ENCODE results near the gene PML.

The PML gene, protein sequence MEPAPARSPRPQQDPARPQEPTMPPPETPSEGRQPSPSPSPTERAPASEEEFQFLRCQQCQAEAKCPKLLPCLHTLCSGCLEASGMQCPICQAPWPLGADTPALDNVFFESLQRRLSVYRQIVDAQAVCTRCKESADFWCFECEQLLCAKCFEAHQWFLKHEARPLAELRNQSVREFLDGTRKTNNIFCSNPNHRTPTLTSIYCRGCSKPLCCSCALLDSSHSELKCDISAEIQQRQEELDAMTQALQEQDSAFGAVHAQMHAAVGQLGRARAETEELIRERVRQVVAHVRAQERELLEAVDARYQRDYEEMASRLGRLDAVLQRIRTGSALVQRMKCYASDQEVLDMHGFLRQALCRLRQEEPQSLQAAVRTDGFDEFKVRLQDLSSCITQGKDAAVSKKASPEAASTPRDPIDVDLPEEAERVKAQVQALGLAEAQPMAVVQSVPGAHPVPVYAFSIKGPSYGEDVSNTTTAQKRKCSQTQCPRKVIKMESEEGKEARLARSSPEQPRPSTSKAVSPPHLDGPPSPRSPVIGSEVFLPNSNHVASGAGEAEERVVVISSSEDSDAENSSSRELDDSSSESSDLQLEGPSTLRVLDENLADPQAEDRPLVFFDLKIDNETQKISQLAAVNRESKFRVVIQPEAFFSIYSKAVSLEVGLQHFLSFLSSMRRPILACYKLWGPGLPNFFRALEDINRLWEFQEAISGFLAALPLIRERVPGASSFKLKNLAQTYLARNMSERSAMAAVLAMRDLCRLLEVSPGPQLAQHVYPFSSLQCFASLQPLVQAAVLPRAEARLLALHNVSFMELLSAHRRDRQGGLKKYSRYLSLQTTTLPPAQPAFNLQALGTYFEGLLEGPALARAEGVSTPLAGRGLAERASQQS

DNA sequence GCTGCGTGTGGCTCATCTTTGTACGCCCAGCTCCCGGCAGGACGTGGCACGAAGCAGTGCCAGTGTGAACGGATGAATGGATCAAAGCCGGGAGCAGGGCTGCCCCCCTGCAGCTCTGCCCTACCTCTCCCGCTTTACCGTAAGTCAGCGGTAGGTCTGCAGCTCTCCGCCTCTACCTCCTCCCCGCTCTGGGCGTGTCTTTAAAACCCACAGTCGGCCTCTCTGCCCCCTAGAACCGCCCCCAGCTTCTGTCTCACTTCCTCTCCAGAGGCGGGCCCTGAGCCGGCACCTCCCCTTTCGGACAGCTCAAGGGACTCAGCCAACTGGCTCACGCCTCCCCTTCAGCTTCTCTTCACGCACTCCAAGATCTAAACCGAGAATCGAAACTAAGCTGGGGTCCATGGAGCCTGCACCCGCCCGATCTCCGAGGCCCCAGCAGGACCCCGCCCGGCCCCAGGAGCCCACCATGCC lies at the start of gene PML:
Gene PML, plus strand, starts transcription at position 304 of the 471 bp plus-strand sequence. Its CDS starts 97 bp downstream, at position 401.
- peak; percentile 95 for DNase-seq (ENCODE audit: low spot score)

DNA sequence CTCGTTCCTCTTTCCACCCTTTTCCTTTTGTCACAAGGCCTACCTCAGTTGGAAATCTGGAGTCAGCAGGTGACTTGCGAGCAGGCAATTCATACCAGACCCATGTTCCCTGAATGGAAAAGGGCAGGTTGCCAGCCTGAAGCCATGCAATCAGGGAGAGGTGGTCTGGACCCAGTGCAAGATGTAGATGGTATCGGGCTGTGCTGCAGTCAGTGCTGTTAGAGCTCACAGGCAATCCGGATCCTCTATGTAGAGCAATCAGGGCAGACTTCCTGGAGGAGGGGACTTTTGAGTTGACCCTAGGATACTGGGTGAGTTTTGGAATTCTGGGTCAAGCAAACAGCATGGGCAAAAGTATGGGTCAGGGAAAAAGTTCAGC lies 49.4 kb upstream of the PML start:
- DNase-seq (ENCODE audit: low spot score), result no peak

DNA sequence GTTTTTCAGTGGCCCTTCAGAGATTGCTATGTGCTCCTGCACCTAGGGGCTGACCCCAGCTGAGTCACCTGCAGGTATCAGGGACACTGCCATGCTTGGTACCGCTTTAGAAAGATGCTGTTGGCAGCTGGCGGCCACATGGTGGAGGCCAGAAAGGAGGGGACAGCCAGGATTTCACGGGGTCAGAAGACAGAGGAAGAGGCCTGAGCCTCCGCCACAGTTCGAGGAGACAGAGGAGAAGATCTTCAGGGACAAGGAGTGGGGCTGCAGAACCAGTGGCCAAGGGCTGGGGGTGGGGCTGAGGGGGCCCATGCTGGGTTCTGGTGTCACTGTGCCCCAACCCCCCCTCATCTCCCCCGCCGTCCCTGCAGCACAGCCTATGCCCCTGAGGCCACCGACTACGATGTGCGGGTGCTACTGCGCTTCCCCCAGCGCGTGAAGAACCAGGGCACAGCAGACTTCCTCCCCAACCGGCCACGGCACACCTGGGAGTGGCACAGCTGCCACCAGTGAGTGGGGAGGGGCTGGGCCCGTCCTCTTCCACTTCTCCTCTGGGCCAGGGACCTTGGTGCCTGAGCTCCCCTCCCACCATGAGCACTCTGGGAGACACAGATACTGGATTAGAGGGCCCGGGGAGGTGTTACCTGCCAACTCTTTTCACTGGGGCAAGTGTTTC lies 48.3 kb upstream of the PML start:
- no peak for DNase-seq (ENCODE audit: low spot score)

DNA sequence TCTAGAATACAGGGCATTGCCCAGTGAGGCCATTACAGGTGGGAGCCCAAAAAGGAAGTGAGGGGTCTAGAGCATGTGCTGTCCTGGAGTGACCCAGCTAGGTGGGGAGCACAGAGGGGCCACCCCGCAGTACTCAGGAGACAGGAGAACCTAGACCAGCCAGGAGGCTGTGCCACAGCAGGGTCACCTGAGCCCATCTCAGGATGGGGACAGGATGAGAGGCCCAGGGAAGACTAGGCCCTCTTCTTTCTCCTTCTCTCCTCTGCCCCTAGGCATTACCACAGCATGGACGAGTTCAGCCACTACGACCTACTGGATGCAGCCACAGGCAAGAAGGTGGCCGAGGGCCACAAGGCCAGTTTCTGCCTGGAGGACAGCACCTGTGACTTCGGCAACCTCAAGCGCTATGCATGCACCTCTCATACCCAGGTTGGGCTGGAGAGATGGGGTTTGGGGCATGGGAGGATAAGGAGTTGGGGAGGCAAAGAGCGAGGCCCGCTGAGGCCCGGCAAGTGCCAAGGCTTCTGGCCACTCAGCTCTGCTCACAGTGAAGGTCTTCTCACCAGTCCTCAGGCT lies 47.6 kb upstream of the PML start:
- no peak for DNase-seq (ENCODE audit: low spot score)

DNA sequence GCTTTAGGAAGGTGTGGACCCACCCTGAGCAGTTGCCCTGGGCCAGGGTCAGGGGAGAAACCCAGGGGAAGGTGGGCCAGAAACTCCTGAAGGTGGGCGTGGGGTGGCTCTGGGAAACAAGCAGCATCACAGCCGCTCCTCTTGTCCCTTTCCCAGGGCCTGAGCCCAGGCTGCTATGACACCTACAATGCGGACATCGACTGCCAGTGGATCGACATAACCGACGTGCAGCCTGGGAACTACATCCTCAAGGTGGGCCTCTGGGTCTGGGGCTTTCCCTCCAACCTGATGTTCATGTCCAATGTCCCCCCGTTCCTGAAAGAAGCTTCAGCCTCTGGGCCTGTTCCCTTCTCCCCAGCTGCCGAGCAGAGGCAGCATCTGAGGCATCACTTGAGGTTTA lies 46.9 kb upstream of the PML start:
- DNase-seq (ENCODE audit: low spot score), result no peak

DNA sequence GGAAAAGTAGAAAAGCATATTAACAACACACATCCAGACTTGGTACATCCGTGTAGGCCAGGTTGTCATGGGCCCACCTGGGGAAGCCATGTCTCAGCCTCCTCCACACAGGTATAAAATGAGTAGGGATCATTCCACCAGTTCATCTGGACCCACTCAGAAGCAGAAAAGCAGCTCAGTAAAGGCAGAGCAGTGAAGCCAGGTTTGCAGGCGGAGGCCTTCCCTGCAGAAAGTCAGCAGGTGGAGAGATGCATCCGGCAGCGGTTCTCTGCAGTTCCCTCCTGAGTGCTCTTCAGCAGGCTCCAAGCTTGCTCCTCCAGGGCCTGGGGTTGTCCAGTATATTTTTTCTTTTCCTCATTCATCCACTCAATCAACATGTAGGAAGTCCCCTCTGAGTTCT lies 46.1 kb upstream of the PML start:
- no peak for DNase-seq (ENCODE audit: low spot score)

DNA sequence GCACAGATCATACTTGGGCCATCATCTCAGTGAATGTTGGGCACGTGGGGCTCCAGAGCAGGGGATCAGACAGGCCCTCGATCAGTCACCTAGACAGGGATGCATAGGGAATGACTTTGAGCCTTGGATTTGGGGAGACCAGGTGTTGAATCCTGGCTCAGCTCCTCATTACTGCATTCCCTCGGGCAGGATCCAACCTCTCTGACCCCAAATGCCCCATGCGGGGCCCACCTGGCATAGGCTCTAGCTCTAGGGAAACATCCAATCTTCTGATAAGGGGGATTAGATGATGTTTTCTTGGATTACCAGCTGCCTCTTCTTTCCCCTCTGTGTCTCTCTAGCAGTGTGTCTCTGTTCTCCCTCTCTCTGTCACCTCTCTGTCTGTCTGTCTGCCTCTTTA lies 45.5 kb upstream of the PML start:
- no peak for DNase-seq (ENCODE audit: low spot score)

DNA sequence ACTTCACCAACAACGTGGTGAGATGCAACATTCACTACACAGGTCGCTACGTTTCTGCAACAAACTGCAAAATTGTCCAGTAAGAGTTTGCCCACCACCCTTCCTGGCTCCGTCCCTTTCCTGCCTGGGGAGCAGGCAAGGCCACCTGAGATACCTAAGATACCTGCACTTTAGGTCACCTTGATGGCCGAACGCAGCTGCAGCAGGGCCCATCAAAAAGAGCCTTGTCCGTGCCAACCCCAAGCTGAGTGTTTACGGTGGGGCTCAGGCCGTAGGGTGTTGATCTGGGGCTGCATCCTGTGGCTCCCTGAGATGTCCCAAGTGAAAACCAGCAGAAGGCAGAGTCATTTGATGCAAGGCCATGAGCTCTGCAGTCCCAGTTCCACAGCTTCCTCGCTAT lies 45.0 kb upstream of the PML start:
- no peak for DNase-seq (ENCODE audit: low spot score)

DNA sequence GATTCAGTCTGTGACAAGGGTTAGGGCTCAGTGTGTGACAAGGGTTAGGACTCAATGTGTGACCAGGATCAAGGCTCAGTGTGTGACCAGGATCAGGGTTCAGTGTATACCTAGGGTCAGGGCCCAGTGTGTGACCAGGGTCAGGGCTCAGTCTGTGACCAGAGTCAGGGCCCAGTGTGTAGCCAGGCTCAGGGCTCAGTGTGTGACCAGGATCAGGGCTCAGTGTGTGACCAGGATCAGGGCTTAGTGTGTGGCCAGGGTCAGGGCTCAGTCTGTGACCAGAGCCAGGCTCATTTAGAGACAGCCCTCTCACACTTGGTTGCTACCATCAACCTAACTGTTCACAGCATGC lies 44.1 kb upstream of the PML start:
- no peak for DNase-seq (ENCODE audit: low spot score)

DNA sequence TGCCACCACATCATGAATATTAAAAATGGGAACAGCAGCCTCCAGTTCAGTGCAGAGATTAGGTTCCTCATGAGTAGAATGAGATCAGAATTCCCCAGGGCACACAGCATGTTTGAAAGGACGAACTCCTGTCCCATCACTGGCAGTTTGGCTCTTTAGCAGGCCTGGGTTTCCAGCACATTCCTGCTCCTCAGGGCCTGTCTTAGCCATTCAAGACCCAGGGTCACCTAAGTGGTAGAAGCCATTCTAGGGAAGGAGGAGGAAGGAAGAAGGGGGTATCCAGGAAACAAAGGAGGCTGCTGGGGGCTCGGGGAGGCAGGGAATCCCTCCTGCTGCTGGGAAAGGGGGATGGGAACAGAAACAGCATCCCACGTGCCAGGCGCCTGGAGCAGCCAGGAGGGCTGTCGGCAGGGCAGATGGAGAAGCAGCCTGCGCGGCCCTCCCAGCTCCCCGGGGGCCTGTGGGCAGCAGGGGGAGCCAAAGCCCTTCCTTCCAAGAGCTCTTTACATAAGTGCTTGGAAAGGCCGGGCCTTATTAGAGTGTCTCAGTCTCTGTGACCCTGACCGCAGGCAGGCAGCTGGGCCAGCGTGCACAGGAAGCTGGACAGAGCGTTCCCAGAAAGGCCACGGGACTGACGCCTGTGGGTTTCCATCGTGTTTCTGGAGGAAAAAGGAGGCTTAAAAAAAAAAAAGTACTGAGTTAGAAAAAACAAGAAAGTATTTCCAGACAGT lies 43.5 kb upstream of the PML start:
- peak; percentile 29 for DNase-seq (ENCODE audit: low spot score)

DNA sequence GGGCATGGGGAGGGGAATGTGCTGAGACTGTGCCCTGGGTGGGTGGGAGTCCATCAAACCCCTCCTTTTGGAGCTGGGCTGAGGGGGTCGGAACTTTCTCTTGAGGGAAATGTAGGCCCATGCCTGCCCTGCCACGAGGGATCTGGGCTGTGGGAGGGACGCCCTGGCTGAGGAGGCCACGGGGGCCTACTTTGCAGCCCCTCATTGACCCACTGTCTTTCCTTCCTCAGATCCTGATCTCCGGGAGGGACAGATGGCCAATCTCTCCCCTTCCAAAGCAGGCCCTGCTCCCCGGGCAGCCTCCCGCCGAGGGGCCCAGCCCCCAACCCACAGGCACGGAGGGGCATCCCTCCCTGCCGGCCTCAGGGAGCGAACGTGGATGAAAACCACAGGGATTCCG lies 42.9 kb upstream of the PML start:
- DNase-seq (ENCODE audit: low spot score), result no peak

DNA sequence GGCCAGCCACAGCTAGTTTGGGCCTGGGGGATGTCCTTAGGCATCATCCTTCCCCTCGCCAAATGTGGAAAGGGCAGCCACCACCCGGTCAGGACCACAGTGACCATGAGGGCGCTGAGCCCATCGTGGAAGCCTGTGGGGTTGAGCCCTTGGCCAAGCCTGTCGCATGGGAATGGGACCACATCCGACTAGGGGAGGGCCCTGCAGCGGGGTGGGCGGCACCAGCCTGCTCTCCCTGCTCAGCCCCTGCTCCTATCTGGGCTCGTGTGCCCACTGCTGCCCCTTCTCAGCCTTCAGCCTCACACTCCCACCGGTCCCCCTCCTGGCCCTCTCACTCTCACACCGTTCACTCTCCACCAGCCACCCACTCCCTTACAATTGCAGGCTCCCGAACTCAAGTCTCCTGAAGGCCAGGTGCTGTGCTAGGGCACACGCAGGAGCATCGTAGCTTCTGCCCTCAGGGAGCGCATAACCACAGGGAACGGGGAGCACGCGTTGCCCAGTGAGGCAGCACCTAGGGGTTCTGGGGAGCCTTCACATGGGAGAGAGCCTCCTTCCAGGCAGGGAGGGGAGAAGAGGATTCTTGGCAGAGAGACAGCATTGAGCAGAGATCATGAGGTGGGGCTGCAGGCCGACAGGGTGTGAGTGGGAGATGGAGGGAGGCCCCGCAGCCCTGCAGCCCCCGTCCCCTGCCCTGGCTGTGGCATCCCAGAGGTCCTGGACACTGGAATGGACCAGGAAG lies 42.2 kb upstream of the PML start:
- no peak for DNase-seq (ENCODE audit: low spot score)

DNA sequence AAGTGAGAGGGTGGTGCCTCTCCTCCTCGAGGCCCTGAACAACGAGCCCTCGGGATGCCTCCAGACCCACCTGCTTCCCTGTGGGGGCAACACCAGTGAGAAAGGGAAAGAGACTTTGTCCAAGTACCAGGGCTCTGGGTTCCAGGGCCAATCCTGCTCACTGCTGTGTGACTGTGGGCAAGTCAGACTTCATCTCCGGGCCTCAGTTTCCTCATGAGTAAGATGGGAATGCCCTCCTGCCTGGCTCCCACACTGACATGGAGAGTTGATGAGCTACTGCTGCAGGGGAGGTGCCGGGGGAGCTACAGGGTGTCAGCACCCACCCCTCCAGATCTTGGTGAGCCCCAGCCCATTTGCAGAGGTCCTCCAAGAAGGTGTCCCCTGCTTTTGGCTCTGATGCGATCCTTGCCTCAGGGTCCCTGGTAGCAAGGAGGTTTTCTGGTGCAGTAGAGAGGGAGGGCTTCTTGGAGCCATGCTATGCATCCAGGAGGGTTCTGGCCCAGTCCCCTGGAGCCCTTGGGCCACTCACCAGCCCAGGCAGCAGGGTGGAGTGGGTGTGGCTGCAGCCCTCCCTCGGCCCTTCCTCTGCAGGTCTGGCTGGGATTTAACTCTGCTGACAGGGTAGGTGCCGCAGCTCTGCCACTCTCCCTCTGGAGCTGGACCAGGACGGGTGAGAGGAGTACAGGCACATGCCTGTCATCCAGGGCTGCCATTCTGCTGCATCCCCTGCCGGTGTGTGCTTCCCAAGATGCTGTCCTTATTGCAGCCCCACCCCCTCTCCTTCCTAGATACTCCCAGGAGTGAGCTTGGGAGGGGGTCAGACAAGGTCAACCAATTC lies 41.4 kb upstream of the PML start:
- no peak for DNase-seq (ENCODE audit: low spot score)

DNA sequence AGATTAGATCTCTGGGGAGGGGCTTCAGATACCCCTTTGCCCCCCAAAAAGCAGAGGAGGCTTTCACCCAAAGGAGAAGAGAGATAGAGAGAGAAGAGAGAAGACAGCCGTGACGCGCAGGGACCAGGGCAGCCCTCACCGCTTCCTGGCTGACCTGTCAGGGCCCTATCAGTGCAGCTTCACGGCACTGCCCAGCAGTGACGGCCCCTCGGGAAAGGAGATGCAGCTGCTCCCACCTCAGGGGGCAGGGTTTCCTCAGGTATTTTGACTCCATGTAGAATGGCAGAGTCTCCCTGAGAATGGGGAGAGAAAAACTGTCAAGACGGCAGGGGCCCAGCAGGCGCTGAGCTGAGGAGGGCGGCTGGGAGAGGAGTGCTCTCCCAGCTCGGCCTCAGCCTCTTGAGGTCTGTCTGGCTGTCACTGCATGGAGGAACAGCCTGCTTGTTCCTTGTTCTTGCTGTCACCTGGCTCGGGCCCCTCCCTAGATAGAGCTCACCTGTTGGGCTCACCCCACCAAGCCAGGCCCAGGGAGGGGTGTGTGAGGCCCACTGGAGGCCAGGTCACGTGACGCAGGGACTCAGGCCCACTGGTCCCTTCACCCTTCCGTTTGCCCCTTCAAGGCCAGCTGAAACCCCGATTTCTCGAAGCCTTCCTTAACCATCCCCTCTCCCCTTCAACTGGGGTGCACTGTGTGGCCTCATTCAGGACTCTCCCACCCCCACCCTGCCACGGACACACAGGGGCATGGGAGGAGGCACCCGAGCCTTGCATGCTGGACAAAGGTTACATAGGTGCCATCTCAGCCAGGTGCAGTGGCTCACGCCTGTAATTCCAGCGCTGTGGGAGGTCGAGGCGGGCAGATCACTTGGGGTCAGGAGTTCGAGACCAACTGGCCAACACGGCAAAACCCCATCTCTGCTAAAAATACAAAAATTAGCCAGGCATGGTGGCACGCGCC lies 40.0 kb upstream of the PML start:
- no peak for DNase-seq (ENCODE audit: low spot score)

DNA sequence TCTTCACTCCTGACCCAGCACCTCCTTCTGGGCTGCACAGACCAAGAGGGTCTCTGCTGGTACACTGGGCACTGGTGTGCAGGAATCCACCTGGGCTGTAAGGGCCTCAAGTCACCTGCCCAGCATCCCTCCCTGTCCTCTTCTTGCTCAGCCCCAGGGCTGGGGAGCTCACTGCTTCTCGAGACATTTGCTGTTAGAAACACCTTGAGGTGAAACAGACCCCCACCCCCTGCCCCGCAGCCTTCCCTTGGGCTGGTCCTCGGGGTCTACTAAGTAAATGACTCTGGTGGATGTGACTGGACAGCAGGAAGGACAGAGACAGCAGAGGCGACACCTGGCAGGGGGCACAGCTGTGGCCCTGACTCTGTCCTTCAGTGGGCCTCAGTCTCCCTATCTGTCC lies 39.2 kb upstream of the PML start:
- DNase-seq (ENCODE audit: low spot score), result no peak

DNA sequence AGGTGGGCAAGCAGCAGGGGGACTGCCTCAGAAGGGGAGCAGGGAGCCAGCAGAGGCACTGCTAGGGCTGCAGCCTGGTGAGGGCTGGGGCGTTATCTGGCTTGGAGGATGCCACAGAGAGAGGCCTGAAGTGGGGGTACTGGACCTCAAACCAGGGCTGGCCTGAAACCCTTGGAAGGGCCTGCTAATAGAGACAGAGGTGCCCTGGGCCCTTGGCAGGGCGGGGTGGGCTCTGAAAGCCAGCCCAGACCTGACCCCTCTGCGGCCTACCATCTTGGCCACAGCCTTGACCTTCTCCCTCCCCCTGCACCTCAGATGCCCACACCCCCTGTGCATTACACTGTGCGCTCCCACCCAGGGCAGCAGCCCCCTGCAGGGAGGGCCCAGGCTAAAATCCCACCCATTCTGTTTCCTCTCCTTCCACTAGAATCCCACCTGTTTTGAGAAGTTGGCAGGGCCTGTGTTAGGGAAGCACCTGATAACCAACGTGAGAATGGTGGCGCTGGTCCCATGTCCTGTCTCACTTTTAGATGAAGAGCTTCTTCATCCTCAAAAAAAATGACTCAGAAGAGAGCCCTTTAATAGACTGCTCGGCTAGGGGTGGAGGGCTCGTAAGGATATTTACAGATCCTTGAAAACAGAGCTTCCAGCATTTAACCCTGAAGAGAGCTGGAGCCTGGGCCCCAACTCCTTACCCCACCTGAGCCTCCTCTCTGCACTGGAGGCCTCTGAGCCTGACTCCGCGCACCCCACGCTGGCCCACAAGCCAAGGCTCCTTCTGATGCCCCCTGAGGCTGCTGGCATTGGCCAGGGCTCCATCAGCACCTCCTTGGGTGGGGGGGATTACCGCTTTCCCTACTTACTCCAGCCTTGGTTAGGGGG lies 38.4 kb upstream of the PML start:
- no peak for DNase-seq (ENCODE audit: low spot score)

DNA sequence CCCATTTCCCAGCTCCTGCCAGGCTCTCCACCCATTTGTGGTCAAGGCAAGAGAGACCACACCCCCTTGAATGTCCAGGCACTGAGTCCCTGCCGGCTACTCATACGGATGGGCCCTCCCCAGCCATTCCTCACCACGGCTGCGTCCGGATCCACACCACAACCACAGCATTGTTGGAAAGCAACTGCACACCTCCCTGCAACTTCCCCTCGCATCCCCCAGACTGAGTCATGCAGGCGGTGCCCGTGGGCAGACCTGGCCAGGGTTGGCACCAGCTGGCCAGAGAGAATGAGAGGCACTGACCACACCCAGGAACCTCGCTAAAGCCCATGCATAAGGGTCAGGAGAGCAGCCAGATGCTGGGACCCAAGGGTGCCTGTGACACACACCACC lies 37.8 kb upstream of the PML start:
- DNase-seq (ENCODE audit: low spot score), result no peak

DNA sequence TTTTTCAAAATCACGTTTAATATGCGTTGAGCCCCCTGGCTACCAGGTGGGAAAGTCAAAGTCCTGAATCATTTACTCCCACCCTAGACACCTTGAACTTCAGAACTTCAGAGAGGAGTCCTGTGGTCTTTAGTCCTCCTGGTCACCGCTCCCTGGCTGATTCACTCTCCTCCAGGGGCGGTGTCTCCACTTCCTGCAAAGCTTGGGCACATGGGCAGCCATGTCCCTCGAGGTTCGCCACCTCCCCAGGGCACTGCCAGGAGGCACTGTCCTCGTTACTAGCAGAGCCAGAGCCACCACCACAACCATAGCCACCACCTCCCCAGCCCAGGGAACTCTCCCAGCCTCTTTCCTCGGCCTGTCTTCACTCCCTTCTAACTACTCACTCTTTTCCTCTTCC lies 37.2 kb upstream of the PML start:
- no peak for DNase-seq (ENCODE audit: low spot score)
